Measurements from ENCODE around the gene NPDC1.

Gene NPDC1

DNA sequence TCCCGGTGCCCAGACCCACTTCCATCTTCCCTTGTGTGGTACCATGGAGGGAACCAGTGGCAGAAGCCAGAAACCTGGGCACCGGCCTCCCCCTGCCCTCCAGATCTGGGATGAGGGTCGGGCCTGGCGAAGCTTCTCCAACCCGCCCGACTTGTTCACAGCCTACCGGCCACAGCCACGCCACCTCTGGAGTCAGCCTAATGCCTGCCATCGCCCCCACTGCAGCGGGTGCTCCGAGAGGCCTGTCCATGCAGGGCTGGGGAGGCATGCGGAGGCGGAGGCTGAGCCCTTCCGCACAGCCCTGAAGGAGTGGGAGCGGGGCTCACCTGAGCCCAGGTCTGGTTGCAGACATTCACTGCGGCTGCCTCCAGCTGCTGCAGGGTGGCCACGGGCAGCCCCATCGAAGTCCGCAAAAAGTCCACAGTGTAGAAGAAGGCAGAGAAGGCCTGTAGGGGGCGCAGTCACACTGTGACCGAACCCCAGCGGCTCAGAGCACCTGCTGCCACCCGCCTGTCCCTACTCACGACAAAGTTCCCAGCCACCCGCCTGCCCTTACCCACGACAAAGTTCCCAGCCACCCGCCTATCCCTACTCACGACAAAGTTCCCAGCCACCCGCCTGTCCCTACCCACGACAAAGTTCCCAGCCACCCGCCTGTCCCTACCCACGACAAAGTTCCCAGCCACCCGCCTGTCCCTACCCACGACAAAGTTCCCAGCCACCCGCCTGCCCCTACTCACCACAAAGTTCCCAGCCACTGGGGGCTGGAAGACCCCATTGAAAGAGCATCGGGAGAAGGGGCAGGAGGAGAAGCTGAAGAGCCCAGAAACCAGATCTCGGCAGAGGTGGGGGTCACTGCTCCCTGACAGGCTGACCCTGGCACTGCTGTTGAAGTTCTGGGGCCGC lies 3.8 kb upstream of the NPDC1 start:
- Histone ChIP-seq H3K9me3 (no peaks in the 10 kb centered on the region), H3K36me3 (no peaks in the 10 kb centered on the region), H3K27me3 (peaks cover 9% of the 10 kb centered on the region), H3K4me3 (ENCODE audit: low read depth, low read length) (no peak overlapping the region), H3K4me1 (peaks cover 5% of the 10 kb centered on the region; the same call in 1 of the 2 replicates)
- DNase-seq = peak; percentile 84
- TF ChIP-seq, protein P1, sequence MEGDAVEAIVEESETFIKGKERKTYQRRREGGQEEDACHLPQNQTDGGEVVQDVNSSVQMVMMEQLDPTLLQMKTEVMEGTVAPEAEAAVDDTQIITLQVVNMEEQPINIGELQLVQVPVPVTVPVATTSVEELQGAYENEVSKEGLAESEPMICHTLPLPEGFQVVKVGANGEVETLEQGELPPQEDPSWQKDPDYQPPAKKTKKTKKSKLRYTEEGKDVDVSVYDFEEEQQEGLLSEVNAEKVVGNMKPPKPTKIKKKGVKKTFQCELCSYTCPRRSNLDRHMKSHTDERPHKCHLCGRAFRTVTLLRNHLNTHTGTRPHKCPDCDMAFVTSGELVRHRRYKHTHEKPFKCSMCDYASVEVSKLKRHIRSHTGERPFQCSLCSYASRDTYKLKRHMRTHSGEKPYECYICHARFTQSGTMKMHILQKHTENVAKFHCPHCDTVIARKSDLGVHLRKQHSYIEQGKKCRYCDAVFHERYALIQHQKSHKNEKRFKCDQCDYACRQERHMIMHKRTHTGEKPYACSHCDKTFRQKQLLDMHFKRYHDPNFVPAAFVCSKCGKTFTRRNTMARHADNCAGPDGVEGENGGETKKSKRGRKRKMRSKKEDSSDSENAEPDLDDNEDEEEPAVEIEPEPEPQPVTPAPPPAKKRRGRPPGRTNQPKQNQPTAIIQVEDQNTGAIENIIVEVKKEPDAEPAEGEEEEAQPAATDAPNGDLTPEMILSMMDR (IDR thresholded peaks at IDR 0.05; ENCODE audit: low read depth, low read length) = peak; percentile 70

DNA sequence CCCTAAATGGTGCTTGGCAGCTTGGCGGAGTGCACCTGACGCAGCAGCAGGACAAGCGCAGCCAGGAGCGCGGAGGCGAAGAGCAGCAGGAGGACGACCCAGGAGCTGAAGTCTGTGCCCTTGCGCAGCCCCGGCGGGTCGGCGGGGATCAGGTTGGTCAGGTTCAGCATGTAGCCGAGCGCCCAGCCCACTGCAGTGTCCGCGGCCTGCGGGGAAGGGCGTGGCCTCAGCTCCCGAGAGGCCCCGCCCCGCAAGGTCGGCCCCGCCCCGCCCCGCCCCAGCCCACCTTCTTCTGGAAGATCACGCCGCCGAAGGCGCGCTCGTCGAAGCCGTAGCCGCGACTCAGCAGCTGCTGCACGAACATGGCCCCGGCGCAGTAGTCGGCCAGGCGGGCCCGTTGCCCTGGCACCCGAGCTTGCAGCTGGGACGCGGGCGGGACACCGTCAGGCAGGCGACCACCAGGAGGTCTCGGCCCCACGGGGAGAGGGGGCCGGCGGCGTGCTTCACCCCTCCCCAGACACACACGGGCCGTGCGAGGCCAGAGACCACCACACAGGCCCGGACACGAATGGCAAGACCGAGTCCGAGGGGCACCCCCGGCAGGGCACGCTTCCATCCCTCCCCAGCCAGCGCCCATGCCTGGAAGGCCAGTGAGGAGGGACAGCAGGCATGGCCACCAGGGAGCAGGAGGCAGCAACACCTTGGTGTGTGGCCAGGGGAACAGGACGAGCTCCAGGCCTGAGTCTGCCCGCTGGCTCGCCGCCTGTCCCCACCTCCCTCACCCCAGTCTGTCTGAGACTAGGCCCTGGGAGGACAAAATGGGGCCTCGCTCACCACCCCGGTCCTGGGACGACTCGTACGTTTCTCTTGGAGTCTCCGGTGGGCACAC lies 2.9 kb upstream of the NPDC1 start:
- H3K36me3 ChIP-seq = no peaks in the 10 kb centered on the region
- no peaks in the 10 kb centered on the region for H3K9me3 ChIP-seq
- DNase-seq = no peak
- no peak overlapping the region for H3K4me3 ChIP-seq (ENCODE audit: low read depth, low read length)
- H3K27me3 ChIP-seq = peaks cover 9% of the 10 kb centered on the region
- peaks cover 6% of the 10 kb centered on the region for H3K4me1 ChIP-seq
- TF ChIP-seq, protein P1 (IDR thresholded peaks at IDR 0.05; ENCODE audit: low read depth, low read length) = no peak

DNA sequence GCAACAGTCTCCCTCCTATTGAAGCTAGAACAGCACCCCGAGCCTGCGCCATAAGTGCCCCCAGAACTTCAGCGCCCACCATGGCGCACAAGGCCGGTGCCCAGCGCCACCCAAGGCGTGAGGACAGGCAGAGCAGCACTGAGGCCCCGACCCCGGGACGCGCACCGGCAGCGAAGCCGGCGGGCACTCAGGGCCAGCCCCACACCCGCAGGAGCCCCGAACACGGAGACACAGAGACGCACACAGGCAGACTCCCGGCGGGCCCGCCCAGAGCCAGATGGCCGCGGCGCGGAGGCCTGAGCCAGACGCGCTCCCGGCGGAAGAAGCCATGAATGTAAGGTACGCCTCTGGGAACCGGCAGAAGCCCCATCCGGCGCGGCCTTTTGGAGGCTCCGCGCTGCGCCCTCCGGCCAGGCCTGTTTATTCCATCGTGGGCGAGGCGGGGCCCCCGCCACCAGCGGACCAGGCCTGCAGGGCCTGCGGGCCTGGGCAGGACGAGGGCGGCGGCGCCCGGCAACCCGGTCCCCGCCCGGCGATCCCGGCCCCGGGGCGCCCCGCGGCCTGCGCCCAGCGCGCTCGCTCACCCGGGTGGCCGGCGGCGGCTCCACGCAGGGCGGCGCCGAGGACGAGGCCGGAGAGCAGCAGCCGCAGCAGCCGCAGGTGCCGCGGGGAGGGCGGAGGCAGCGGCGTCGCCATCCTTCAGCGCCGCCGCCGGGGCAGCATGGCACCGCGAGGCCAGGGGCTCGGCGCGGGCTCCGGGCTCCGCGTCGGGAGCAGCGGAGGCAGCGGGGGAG lies 486 bp downstream of the NPDC1 start:
- Histone ChIP-seq H3K9me3 (no peaks in the 10 kb centered on the region), H3K36me3 (peaks cover 6% of the 10 kb centered on the region; the same call in 1 of the 2 replicates), H3K4me1 (peaks cover 14% of the 10 kb centered on the region), H3K27me3 (peaks cover 9% of the 10 kb centered on the region), H3K4me3 (ENCODE audit: low read depth, low read length) (peak overlapping the region; percentile 83)
- DNase-seq = peak; percentile 79
- TF ChIP-seq, protein P1 (IDR thresholded peaks at IDR 0.05; ENCODE audit: low read depth, low read length) = no peak

DNA sequence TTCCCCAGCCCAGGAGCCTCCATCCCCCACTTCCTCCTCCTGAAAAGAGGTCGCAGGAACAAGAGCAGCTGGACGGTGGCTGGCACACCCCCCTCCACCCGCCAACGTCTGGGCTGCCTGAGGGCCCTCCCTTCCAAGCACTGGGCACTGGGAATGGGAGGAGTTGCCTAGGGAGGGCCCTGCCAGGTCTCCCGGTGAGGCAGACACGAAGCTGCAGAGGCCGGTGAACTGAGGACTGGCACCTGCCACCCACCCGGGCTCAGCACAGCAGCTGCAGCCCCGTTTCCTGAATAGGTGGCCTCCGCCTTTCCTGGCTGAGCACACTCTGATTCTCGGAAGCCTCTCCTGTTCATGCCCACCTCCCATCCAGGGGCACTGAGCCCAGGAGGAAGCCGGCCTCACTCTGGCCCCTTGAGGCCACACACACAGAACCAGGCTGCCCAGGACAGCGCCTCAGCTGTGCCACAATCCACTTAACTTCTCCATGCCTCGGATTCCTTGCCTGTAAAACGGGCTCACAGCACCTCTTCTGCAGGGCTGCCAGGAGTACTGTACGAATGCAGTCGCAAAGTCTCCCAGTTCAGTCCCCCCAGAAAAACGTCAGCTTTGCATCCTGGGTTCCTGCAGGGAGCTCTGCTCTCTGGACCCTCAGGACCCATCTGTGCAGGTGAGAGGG lies 1.3 kb downstream of the NPDC1 start:
- Histone ChIP-seq H3K4me1 (peaks cover 14% of the 10 kb centered on the region), H3K9me3 (no peaks in the 10 kb centered on the region), H3K4me3 (ENCODE audit: low read depth, low read length) (peak overlapping the region; percentile 83), H3K36me3 (peaks cover 11% of the 10 kb centered on the region), H3K27me3 (peaks cover 8% of the 10 kb centered on the region)
- TF ChIP-seq, protein P1 (IDR thresholded peaks at IDR 0.05; ENCODE audit: low read depth, low read length) = no peak
- DNase-seq = no peak

DNA sequence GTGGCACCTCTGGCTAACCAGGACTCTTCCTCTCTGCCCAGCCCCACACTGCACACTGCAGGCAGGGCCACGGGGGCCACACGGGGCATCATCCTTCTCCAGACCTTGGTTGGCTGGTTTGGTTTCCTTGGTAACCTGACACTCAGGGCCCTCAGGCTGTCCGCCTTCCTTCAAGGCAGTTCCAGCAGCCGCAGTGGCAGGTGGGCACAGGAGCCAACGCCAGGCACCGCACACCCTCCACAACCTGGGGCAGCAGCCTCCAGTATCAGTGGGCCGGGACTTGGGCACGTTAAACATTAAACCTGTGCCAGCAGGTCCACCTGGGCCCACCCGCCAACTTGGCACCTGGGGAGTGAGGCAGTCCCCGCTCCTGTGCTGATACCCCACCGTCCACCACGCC lies 1.9 kb downstream of the NPDC1 start:
- H3K4me1 ChIP-seq = peaks cover 14% of the 10 kb centered on the region
- TF ChIP-seq, protein P1 (IDR thresholded peaks at IDR 0.05; ENCODE audit: low read depth, low read length) = no peak
- peak overlapping the region; percentile 83 for H3K4me3 ChIP-seq (ENCODE audit: low read depth, low read length)
- no peaks in the 10 kb centered on the region for H3K9me3 ChIP-seq
- DNase-seq = no peak
- peaks cover 17% of the 10 kb centered on the region for H3K36me3 ChIP-seq
- peaks cover 2% of the 10 kb centered on the region for H3K27me3 ChIP-seq
